ENCODE measurements around the gene C19orf44.

DNA sequence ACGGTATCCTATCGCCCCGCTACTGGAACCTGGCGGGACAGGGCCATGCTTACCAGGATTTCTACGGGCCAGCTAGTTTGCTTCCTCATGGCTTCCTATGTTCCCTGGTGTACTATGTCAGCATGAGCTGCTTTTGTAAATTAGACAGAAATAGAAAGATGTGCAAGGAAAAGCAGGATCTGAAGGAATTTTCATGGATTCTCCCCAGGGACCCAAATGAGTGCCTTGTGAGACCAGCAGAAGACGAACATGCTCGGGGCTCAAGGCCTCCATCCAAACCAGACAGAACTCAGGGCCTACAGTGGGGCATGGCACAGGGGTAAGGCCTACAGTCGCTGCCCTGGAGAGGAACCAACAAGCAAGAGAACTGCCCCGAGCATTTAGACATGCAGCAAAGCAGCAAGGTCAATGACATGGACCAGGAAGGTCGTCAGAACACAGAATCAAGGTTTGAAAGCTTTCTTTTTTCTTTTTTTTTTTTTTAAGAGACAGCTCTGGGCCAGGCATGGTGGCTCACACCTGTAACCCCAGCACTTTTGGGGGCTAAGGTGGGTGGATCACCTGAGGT, 41.8 kb upstream of the C19orf44 start:
- TF ChIP-seq CTCF (IDR thresholded peaks at IDR 0.05) (no peak), POLR2A (IDR thresholded peaks at IDR 0.05) (no peak), POLR2AphosphoS5 (IDR thresholded peaks at IDR 0.05; ENCODE audit: insufficient read depth in 1 of 2, low read depth in 1 of 2) (no peak)

Measured in vagina (tissue), 2 donors.